LHCN-M2 (cell line): ENCODE measurements around the gene PTPRN2. TPM values are rescaled to one million over a fixed set of nuclear protein-coding genes. Genes with fewer than 3 reads are reported as not detected.

Experiments used
- DNase-seq: peaks from one replicate; pipeline ENCODE4 v3.0.0-alpha.2; 2012; ENCODE audit warnings: low read depth
- total RNA-seq: library from RNA; depleted of rRNA; stranded (reverse); fragments of >200 nt; gene quantifications from 2 replicates; pipeline ENCODE4 v1.2.3, GENCODE V29; 2014

The PTPRN2 gene
- total RNA-seq, 1 experiment from 2014 or later = 0.11 TPM

- no peak for DNase-seq
These were observed 746.5 kb downstream of the PTPRN2 start for GRCh38 chr7:157840914-157841772.

- no peak for DNase-seq
These were observed 747.3 kb downstream of the PTPRN2 start for GRCh38 chr7:157840174-157840913.

GRCh38 chr7:157839672-157840167, 747.9 kb downstream of the PTPRN2 start:
- DNase-seq = no peak

- no peak for DNase-seq
These were observed 748.4 kb downstream of the PTPRN2 start for GRCh38 chr7:157839226-157839625.

GRCh38 chr7:157837561-157837960, 750.1 kb downstream of the PTPRN2 start:
- DNase-seq = no peak

DNA sequence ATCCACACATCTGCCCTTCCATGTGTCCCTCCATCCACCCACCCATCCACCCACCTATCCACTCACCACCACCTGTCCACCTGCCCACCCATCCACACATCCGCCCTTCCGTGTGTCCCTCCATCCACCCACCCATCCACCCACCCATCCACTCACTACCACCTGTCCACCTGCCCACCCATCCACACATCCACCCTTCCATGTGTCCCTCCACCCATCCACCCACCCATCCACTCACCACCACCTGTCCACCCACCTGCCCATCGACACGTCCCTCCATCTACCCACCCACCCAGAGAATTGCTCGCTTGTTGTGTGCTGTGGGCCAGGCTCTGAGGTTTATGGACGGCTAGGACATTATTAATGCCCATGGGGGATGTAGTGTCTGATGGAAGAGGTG, 750.6 kb downstream of the PTPRN2 start:
- DNase-seq = no peak

DNA sequence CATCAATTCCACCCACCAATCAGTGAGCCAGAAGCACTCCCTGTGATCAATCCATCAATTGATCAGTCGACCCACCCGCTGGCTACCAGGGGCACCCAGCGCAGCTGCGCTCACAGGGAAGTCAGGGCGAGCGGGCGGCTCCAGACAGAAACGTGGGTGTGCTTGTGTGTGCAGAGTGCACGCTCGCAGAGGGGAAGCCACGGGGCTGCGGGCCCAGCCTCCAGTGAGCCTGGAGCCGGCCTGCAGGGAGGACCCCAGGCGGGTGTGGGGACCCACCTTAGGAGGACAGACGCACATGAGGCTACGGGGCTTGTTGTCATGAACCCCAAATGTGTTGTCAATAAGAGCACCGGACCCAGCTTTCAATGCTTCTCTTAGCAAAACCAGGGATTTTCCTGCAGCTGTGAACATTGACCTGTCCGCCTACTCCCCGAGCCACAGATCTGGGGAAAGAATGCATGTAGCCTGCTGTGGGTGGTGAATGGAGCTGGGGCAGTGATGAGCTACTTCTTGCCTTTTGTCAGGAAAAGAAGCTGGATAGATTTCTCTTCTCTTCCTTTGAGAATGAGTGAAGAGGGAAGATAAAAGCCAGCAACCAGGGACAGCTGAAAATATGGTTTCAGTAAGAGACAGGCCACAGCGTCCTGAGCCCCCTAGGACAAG, 753.0 kb downstream of the PTPRN2 start:
- no peak for DNase-seq

- DNase-seq = no peak
These were observed 754.6 kb downstream of the PTPRN2 start for GRCh38 chr7:157832866-157833607.

GRCh38 chr7:157832421-157832820, 755.2 kb downstream of the PTPRN2 start:
- no peak for DNase-seq

DNA sequence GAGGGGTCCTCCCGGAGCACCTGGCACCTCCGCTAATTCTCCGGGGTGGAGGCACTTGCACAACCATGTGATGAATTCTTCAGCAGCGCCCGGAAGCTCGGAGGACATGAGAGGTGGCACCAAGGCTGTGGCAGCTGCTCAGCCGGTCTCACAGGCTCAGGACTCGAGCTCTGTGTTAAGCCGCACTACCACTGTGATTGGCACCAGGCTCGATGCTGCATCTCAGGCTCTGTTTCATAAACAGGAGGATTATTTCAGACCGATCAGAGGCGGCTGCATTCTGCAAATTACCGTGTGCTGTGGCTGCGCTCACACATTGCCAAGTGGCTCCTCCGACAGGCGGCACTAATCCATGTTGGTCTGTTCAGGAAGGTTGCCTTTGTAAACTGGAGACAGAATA, 755.6 kb downstream of the PTPRN2 start:
- no peak for DNase-seq

GRCh38 chr7:157831143-157831905, 756.3 kb downstream of the PTPRN2 start:
- no peak for DNase-seq

DNA sequence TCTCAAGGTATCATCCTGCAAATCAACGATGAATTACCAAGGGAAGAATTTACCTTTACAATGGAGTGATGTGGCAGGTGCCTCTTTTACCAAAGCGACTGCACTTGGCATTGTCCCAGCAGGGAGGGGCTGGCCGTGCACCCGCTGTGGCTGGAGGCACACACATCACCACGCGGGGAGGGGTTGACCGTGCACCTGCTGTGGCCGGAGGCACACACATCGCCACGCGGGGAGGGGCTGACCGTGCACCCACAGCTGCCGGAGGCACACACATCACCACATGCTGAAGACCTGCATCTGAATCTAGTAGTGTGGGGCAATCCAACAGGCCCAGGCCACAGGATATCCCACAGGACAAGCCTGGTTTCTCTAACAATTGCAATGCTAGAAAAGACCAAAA, 757.3 kb downstream of the PTPRN2 start:
- DNase-seq = no peak

DNA sequence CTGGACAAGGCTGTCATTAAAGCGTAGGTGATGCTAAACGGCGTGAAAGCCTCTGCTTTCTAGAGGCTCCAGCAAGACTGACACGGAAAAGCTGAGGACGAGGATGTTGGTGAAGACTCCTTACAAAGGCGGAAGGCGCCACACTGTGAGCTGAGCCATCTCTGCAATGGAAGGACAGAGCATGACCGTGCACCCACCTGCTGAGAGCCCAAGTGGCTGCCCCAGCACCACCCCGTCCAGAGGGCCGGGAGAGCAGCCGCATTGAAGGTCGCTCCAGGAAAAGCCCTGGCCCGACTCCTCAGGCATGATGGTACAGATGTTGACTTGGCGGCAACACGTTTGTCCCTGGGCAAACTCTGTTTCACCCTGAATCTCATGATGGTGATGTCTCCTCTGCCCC, 758.1 kb downstream of the PTPRN2 start:
- no peak for DNase-seq

DNA sequence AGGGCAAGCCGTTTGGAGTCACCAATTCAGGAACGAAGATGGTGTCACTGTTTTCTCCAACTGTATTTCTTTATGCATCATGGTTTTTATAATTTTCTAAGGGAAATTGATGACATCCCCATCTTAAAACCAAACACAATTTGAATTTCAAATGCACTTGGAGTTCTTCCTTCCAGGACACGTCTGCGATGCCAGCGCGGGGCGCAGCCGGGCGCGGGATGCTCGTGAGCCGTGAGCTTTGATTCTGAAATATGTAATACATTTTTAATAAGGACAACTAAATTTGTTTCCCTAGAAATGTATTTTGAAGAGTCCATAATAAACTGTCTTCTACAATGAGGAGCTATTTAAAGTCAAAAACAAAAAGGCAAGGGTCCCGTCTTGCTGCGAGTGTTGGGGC, 758.7 kb downstream of the PTPRN2 start:
- no peak for DNase-seq

- no peak for DNase-seq
These were observed 759.4 kb downstream of the PTPRN2 start for GRCh38 chr7:157828190-157828589.

DNA sequence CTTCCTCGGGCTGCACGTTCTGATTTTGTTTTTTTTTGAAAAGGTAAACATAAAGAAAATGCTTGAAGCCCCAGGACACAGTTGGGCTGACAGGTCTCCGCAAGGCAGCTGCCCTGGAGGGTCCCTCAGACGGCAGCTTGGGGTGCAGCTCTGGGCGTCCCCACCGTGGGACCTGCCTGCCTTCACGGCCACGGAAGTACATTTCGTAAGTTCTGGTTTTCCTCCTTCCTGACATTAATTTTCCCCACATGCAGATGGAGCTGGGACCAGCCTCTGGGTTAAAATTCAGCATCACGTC, 759.8 kb downstream of the PTPRN2 start:
- DNase-seq = no peak

- no peak for DNase-seq
These were observed 760.4 kb downstream of the PTPRN2 start for GRCh38 chr7:157827045-157827862.

GRCh38 chr7:157826566-157826965, 761.1 kb downstream of the PTPRN2 start:
- DNase-seq = no peak

DNA sequence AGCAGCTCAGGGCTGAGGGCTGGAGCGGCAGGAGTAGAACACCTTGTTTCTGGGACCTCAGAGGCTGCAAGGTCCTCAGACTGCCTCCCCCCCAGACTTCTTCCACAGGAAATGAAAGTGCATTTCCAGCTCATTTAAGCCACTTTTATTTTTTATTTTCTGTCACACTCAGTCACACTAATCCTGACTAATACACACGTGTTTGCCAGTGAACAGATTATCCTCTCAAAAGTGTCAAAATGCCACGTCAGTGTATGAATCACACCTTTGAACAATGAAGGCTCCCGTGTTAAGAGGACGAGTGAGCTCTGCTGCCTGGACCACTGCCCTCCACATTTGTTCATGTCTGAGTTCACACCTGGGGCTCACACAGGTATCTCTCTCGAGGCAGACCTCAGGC, 762.3 kb downstream of the PTPRN2 start:
- no peak for DNase-seq

DNA sequence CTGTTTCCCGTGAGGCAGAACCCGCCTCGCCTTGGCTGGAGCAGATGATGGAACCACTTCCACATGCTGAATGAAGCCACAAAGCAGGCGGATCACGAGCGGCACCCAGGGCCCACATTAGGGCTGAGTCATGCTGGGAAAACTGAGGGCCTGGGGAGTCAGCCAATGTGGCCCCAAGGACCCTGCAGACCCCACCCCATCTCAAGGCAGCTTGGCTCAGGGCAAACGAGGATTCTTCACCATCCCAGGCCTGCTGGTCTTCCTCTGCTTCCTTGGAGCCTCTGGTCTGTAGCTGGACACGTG, 762.9 kb downstream of the PTPRN2 start:
- DNase-seq = no peak
